ENCODE results near the gene ATP5MK.

DNA sequence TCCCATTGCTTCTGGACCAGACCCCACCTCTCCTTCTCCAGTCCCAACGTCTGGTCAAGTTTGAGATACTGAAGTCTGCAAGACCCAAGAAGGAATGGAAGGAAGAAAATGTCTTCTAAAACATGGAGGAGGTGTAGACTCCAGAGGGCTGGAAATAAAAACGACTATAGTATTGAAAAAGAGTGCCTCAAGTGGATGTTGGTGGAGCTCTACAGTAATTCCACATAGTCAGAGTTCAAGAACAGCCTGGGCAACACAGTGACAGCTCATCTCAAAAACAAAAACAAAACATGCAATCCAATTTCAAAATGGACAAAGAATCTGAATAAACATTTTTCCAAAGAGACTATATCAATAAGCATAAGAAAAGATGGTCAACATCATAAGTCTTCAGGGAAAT is 43.0 kb downstream of the ATP5MK start:
- TF ChIP-seq, protein P1, sequence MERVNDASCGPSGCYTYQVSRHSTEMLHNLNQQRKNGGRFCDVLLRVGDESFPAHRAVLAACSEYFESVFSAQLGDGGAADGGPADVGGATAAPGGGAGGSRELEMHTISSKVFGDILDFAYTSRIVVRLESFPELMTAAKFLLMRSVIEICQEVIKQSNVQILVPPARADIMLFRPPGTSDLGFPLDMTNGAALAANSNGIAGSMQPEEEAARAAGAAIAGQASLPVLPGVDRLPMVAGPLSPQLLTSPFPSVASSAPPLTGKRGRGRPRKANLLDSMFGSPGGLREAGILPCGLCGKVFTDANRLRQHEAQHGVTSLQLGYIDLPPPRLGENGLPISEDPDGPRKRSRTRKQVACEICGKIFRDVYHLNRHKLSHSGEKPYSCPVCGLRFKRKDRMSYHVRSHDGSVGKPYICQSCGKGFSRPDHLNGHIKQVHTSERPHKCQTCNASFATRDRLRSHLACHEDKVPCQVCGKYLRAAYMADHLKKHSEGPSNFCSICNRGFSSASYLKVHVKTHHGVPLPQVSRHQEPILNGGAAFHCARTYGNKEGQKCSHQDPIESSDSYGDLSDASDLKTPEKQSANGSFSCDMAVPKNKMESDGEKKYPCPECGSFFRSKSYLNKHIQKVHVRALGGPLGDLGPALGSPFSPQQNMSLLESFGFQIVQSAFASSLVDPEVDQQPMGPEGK (tag by site-specific recombination; IDR thresholded peaks at IDR 0.05), result no peak
- TF ChIP-seq, protein P2, sequence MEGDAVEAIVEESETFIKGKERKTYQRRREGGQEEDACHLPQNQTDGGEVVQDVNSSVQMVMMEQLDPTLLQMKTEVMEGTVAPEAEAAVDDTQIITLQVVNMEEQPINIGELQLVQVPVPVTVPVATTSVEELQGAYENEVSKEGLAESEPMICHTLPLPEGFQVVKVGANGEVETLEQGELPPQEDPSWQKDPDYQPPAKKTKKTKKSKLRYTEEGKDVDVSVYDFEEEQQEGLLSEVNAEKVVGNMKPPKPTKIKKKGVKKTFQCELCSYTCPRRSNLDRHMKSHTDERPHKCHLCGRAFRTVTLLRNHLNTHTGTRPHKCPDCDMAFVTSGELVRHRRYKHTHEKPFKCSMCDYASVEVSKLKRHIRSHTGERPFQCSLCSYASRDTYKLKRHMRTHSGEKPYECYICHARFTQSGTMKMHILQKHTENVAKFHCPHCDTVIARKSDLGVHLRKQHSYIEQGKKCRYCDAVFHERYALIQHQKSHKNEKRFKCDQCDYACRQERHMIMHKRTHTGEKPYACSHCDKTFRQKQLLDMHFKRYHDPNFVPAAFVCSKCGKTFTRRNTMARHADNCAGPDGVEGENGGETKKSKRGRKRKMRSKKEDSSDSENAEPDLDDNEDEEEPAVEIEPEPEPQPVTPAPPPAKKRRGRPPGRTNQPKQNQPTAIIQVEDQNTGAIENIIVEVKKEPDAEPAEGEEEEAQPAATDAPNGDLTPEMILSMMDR (tag by site-specific recombination; IDR thresholded peaks at IDR 0.05), result no peak
- TF ChIP-seq SALL2 (tag by site-specific recombination; IDR thresholded peaks at IDR 0.05; ENCODE audit: borderline replicate concordance) (no peak), MYNN (tag by site-specific recombination; IDR thresholded peaks at IDR 0.05; ENCODE audit: borderline replicate concordance) (no peak), MEIS1 (CRISPR knock-in tag; IDR thresholded peaks at IDR 0.05; ENCODE audit: borderline replicate concordance) (no peak), ZNF354C (tag by site-specific recombination; IDR thresholded peaks at IDR 0.05; ENCODE audit: borderline replicate concordance, low read depth) (no peak), ZNF175 (tag by site-specific recombination; IDR thresholded peaks at IDR 0.05) (no peak), ZBTB7A (tag by site-specific recombination; IDR thresholded peaks at IDR 0.05; ENCODE audit: low read depth) (no peak), SP2 (tag by site-specific recombination; IDR thresholded peaks at IDR 0.05) (no peak)
- TF ChIP-seq, protein P3, sequence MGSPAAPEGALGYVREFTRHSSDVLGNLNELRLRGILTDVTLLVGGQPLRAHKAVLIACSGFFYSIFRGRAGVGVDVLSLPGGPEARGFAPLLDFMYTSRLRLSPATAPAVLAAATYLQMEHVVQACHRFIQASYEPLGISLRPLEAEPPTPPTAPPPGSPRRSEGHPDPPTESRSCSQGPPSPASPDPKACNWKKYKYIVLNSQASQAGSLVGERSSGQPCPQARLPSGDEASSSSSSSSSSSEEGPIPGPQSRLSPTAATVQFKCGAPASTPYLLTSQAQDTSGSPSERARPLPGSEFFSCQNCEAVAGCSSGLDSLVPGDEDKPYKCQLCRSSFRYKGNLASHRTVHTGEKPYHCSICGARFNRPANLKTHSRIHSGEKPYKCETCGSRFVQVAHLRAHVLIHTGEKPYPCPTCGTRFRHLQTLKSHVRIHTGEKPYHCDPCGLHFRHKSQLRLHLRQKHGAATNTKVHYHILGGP (tag by site-specific recombination; IDR thresholded peaks at IDR 0.05), result no peak
- TF ChIP-seq, protein P4, sequence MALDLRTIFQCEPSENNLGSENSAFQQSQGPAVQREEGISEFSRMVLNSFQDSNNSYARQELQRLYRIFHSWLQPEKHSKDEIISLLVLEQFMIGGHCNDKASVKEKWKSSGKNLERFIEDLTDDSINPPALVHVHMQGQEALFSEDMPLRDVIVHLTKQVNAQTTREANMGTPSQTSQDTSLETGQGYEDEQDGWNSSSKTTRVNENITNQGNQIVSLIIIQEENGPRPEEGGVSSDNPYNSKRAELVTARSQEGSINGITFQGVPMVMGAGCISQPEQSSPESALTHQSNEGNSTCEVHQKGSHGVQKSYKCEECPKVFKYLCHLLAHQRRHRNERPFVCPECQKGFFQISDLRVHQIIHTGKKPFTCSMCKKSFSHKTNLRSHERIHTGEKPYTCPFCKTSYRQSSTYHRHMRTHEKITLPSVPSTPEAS (tag by site-specific recombination; IDR thresholded peaks at IDR 0.05), result no peak

Data from HEK293 (cell line).